ENCODE measurements around the gene WDFY4.

Gene WDFY4

DNA sequence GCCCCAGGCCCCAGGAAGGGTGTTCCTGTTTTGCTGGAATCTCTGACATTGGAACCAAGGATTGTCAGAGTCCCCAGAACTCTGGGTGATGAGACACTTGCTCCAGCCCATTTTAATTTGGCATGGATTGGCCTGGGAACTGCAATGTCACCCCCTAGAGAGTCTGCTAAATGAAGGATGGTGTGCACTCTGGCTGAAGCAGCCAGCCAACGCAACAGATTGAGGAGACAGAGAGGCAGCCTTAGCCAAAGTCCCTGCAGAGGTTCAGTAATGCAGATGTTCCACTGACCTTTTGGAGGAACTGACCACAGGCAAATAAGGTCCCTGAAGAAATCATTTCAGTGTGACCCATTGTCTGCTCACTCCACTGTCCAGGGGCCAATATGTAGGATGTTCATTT is 241.6 kb downstream of the WDFY4 start:
- no peak for DNase-seq

DNA sequence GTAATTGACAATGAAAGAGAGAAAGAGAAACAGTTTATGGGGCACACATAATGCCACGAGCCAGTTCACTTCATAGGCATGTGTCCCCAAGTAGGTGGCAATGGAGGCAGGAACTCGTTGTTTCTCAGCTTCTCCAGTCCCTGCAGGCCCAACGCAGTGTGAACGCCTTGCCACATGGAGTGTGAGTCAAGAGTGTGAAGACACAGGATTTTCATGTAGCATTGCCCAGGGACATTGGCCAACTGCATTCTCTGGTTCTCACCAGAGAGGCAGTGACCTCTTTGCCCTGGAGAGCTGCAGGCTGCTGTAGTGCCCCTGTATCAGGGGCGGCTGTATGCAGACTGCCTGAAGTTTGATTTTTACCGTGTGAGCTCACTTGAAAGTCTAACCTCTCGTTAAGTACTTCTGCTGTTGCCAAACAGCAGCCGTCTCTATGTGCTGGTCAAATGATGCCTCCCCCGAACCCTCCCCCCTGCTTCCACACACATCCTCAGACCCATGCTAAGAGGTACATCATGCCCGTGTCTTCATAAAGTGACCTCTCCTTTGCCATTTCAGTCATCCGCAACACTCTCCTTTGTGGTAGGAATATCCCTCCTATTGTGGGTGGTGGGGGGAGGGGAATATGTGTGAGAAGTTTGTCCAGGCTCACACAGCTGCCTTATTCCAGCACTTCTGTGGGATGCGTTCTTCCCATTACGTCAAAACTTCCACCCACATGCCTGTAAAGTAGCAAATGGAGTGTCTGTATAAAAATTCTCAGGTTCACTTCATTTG is 242.3 kb downstream of the WDFY4 start:
- no peak for DNase-seq

DNA sequence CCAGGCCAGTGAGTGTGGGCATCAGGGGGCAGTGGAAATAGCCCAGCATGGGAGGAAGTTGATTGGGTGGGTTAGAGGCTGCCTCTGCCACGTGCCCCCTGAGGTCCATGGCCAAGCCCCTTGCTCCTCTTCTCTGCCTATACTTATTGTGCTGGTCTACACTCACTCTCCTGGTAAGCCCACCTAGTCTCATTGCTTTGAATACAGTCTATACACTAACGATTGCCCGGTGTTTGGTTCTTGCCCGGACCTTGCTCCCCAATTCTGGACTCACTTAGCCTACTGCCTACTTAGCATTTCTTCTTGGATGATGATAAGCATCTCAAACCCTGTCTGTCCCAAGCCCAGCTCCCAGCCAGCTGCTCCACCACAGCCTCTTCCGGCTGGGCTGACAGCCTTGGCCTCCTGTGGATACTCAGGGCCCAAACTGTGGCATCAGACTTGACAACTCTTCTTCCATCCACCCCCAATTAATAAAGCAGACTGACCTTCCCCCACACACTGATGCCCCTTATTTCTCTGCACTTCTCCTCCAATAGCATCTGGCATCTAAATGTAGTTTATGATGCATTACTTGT is 244.8 kb downstream of the WDFY4 start:
- no peak for DNase-seq

DNA sequence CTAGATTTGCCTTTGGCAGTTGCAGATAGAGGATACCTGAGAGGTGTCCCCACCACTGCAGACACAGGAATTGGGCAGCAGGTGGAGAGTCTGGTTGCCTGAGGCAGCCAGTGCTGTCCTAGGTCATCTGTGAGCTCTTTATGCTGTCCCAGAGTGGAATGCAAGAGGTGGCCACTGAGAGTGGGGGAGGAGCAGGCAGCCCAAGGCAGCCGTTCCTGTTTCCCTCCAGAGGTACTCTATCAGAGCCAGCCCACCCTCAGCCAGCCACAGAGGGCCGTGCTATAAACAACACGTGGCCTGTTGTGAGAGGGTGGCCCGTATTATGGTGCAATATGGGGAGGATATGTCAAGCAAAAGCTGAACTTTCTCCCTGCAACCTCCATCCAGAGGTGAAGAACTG is 246.5 kb downstream of the WDFY4 start:
- no peak for DNase-seq

DNA sequence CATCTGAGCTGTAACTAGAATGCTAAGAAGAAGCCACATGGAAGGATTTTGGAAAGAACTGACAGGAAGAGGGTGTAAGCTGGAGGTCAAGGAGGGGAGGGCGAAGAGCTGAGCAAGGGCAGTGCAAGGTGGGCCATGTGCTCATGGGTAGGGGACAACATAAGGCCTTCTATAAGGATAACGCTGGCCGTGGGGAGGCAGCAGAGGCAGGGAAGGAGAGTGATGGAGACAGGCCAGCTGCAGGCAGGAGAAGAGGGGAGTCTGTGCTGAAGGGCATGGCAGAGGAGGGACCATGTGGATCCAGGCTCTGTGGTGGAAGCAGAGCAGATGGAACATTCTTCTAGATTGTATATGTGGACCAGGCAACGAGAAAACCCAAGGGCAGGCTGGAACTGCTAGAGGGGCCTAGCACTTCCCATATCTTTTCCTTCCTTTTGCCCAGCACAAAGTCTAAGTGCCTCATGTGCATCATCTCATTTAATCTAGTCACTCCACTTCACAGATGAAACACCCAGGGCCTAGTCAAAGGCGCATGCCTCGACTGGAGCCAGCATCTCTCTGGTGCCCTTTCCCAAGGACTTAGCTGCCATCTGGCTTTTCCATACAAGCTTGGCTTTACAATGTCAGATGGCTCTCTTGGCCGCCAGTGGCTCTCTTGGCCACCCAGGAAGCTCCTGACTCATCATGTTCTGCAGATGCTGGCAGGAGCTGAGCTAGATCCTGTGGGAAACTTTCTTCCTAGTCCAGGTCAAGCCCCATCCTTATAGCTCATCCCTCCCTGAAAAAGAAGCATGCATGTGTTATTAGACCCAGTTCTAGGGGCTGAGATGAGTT is 248.4 kb downstream of the WDFY4 start:
- no peak for DNase-seq

DNA sequence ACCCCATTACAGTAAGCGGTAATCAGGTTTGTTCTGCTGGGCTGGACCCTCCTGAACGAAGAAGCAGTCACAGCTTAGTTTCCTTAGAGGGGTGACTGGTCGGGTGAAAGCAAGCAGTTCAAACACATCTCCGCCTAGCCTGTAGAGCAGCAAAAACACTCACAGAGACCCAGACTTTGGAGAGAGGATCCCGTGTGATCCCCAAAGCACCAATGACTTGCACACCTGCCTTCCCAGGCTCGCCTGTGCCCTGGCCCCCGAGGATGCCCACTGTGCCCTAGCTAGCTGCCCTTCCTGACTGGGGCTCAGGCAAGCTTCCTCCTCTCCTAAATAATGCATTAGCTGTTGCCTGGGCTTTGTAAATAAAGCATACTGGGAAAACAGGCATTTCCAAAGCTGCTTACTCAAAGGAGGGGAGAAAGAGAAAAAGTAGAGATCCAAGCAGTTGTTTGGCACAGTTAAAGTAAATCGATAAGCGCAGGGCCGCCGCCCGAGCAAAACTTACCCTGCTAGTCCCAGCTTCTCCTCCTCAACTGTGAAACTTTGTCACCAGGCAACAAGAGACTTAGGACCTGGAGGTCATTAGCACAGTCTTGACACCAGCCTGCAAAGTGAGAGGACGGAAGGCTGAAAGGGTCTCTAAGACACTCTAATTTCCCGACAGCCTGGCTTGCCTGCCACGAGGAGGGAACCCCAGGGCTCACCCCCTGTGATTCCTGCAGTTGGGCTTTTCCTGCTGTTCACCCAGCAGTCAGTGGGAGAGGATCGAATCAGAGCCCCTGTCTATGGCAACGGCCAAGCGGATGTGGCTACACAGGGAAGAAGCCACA is 250.2 kb downstream of the WDFY4 start:
- no peak for DNase-seq

DNA sequence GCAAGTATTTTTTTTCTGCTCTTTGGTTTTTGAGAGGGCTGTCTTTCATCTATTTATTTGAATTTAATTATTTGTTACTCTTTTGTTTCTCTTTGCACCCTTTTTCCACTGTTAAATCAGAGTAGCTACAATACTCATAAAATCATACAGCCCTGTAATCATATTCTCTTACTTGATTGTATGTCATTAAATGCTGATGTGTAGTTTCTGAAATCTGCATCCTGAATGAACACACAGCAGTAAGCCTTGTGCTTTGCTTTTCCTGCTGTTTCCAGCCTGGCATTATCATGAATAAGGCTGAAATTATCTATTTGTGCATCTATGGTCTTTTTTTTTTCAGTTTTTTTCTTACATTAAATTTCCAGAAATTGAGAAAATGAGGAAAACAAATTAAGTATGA is 250.9 kb downstream of the WDFY4 start:
- no peak for DNase-seq

DNA sequence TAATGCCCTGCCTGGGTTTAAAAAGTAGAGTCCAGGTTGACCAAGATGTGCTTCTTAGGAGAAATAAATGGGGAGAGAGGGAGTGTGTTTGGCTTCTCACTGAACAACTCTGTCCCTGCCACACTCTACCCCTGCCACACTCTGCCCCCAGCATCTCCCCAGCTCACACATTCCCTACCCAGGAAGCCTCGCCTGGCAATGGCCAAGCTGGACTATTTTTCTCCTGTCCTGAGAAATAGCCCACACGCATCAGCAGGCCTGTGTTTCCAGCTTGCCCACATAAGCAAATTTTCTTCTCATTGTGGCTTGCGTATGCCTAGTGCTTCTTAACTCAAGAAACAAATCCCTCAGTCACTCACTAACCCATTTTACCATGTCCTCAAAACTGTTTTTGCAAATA is 253.1 kb downstream of the WDFY4 start:
- no peak for DNase-seq

DNA sequence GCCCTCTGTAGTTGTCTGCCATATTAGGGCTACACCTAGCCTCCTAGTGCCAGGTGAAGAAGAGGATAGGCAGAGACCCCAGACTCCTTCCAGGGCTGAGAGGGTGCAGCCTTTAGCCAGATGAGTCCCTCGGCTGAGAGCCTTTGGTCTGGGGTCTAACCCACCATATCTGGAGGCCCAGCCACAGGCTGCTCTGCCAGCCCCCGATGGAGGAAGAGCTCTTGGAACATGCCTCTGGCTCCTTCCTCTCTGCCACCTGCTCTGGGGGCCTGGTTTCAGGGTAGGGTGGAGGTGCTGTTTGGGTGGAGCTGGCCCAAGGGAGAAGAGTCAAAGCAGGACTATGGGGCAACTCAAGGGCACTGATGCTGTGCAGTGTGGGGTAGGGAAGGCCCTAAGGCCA is 253.6 kb downstream of the WDFY4 start:
- DNase-seq, result no peak

DNA sequence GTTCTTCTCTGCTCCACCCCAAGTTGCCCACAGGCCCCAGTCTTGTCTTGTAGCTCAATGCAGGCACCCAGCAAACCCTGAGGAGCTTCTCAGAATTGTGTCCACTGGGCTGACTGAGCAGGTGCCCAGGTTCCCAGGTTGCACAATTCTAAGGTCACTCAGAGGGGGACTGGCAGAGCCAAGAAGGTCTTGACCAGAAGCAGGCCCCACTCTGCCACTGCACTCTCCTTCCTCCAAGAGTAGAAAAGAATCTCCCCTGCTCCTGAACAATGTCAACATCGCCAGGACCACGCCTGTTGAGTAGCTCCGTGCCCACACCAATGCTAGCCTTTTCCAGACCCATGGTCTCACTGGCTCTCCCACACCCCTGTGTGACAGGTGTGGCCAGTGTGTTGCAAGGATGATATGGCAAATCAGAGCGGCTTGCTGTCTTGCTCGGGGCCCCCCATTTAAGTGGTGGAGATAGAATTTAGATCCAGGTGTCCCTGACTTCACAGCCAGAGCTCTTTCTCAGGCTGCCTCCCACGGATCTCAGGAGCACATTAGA is 254.4 kb downstream of the WDFY4 start:
- DNase-seq, result no peak

DNA sequence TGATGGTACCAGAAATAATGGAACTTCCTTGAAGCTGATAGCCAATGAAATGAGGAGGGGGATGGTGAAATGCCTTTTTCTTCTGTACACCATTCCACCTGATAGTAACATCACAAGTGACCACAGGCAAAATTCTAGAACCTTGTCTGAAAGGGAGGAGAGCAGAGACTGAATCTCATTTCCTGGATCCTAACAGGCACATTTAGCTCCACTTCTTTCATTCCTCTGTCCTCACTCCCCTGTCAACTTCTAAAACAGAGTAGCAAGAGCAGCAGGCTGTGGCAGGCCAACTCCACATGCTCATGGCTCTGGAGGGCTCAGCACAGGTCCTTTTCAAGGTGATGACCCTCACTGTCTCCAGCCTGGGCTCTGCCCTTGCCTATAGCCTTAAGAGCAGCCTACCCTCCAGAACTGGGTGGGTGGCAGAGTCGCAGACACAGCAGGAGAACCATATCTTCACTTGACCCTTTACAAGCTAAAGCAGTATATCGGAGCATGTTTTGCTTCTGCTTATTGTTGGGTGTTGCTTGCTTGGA is 255.2 kb downstream of the WDFY4 start, which contains the start of gene LRRC18:
TSS of gene LRRC18 (minus strand) at position 51 of the 536 bp plus-strand sequence. CDS start 25,685 bp downstream, outside the sequence.
- no peak for DNase-seq

DNA sequence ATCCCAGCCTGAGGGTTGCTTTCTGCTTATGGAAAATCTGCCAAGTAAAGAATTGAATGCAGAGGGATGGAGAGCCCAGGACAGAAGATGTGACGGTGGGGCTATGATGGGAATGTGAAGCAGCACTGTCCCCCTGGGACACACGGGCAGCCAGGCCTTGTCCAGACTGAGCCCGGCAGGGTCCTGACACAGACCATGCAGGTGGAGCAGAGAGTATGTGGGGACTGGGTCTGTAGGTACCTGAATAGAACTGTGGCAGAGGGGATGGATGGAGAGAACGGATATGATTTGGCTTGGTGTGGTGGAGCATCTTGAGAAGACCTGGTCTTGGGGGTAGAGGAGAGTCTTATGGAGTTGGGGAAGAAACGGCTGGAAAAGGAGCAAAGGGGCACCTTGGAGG is 255.7 kb downstream of the WDFY4 start:
- DNase-seq, result no peak

DNA sequence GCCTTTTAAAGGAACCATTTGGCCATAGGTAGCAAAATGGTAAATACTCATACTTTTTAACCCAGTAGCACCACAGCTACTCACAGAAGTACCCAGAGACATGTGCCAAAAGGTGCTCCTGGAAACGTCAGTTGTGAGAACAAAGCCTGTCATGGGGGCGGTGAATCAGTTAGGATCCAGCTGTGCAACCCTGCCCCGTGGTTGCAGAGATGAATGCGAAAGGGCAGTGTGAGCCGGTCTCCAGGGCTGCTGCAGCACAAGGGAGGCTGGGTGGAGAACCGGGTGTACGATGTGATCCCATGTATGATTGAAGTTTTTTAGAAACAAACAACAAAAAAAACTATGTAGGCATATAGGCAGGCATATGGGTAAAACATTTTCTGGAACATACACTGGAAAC is 256.3 kb downstream of the WDFY4 start:
- DNase-seq, result no peak

DNA sequence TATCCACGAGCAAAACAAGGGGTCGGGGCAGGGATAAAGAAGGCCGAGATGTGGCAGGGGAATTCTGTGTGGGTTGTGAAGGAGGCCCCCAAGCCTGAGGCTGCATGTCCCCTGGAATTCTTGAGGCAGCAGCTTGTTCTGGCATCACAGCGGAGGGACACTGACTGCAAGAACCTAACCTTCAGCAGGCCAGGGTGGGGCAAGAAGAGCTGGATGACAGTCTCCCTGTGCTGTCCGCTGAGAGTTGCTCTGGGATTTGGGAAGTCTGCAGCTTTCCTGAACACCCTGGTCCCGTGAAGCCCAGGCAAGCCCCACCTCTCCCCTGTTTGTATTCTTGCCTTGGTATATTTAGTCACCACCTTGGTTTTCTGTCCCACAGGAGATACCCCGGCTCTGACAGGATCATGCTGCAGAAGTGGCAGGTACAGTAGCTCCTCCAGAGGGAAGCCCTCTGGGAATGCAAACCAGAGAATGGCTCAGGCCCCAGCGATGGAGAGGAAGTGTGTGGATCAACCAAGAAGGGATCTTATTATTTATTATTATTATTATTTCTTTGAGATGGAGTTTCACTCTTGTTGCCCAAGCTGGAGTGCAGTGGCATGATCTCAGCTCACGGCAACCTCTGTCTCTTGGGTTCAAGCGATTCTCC is 256.9 kb downstream of the WDFY4 start:
- DNase-seq, result no peak

DNA sequence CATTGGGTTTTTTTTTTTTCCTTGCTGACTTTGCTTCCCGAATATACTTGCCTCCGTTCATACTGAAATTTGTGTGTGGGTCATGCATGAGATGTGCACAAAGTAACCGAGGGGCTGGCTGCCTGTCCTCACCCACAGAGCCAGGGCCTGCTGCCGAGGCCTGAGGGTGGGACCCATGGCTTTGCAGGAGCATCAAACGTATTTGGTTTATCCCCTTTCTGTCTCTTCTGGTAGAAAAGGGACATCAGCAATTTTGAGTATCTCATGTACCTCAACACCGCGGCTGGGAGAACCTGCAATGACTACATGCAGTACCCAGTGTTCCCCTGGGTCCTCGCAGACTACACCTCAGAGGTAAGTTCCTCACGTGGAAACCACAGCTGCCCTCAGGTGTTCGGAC is 258.4 kb downstream of the WDFY4 start:
- no peak for DNase-seq

DNA sequence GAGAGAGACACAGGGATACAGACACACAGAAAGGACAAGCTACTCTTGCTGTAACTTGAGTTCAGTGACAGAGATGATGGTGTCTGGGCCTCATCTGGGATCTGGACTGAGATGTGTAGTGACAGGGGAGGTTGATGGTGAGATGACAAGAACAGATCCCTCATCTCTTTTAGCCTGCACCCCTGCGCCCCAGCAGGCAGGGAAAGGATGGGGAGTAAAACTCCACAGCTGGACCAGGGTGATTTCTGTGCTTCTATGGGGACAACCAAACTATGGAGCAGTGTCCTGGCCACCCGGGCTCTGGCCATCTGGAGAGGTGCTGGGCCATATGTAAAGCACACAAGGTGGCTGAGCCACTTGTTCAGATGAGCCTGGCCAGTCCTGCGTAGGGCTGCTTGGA is 259.5 kb downstream of the WDFY4 start:
- no peak for DNase-seq

DNA sequence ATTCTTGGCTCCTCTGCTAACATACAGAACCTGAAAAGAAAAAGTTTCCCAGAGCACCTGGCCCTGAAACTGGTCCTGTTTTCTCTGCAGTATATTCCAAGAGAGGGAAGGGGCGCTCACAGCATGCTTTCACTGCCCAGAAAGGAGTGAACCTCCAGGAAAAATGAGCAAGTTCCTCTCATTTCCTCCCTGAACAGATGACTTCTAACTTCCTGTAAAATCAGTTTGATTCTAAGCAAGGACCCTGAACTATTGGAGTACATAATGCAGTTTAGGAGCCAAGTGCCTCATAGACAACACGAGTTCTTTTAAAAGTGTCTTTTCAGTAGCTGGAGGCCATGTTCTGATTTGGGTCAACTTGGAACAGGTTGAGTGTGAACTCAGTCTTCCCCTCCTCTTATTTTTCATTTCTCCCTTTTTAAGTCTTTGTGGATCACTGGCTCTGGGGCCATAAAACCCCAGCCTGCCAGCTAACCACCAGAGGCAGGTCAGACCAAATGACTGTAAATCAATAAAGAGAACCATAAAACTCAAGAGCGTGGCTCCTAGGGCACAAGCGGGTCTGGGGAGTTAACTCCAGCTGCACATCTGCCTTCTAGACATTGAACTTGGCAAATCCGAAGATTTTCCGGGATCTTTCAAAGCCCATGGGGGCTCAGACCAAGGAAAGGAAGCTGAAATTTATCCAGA is 260.9 kb downstream of the WDFY4 start:
- DNase-seq, result no peak

DNA sequence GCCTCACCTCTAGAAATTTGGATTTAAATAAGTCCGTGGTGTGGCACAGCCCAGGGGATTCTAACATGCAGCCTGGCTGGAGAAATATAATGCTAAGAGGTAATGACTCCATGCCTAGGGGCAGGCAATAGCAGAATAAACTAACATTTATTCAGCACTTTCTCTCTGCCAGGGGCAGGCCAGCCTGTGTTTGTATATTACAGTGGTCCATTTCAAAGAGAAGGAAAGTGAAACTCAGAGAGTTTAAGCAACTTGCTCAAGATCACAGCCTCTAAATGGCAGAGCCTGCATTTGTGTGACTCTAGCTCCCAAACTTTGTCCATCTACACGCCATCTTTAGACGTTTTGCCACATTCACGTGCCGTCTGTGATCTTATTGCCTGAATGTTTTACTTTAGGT is 261.7 kb downstream of the WDFY4 start:
- no peak for DNase-seq

DNA sequence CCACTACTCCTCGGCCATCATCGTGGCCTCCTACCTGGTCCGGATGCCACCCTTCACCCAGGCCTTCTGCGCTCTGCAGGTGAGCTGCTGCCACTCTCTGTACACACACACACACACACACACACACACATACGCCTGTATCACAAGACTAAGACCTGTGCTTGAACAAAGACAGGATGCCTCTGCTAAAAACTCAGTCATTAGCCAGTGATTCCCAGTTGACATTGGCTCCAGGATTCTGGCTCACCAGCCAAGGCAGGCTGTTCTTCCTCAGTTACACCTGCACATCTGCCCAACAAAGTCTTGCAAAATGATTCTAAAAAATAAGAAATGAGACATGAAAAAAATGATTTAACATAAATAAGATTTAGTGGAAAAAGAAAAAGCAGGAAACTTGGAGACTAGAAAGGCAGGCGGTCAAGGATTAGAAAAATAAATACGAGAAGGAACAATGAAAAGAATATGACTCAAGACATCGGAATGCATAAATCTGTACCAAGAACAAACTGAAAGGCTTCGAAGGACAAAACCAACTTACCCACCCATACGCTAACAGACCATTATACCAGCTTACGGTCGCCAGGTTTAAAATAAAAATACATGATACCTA is 262.3 kb downstream of the WDFY4 start:
- no peak for DNase-seq

DNA sequence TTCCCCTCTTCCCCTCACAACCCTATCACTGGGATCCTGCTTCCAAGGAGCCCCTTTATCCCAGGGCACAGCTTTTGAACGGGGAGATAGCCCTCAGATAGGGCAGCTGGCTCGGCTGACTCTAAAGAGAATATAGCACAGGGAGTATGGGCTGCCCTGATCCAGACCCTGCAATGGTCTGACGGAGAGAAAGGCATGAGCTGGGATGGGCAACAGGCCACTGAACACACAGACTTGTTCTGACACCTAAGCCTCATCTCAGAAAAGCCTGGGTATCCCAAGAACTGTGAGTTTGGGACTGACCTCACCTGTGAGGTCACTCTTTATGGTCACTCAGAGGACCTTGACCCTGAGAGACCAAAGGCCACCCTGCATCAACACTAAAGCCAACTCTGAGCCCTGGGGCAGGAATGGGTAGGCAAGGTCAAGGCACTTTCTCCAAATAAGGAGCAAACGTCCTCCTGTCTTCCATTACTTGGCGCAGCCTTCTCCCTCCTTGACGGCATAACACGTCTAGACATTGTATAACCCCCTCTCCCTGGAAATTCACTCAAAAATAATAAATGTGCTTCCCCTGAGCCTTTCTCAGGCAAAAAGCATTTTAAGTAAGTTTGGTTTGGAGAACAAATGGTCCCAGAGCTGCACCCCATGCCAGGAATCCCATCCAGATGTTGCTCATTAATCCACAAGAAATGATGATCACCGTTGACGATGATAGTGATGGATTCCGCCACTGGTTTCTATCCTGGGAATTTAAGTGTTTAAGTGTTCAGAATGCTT is 263.2 kb downstream of the WDFY4 start:
- no peak for DNase-seq

All from CD4-positive, alpha-beta T cell treated with Interferon gamma for 1 hour (primary cell).